Stimulated activated CD8-positive, alpha-beta memory T cell treated with anti-CD3 and anti-CD28 coated beads, Interleukin-15, amount 100 ng/mL, for 4 hours (primary cell): ENCODE measurements around the gene DOCK9.

Experiments
- DNase-seq, 2 donors: peaks; one replicate each; pipeline ENCODE4 v3.0.0-alpha.2; 2020; ENCODE audit warnings: low read depth in 2 of 2

DOCK9 gene

DNA sequence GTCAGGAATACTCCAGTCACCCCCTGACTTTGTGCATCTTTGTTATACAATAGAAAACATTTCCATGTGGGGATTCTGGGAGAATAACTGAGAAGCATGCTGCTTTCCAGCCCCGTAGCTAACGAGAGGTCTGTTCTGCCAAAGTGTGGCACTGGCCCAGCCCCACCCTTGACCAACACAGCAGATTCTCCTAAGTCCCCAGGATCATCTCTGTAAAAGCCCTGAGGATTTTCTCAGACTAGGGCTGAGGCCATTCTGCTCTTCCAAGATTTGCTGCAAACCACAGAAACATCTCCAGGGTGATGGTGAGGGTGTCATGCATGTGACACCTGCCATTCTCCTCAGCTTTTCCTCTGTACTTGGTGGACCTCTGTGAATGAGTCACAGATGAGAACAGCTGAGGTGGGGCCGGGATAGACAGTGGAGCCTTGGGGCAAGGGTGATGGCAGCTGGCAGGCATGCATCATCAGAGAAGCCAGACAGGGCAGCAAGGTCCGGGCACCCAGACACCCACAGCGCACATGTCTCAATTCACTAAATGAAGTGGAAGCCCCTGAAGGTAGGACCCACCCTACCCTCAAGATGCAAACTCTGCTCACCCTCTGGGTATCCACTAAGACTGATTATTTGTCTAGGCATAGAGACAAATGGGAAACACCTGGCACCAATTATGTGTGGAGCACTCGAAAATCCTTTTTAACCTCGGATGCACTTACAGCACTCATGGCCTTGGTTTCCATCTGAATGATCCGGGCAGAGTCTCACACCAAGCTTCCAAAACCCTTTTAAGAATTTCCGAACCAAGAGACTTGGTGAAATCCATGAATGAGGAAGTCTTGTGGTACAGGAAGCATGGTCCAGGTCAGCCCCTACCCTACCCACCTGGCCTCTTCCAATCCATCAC, 20.1 kb upstream of the DOCK9 start:
- no peak for DNase-seq

DNA sequence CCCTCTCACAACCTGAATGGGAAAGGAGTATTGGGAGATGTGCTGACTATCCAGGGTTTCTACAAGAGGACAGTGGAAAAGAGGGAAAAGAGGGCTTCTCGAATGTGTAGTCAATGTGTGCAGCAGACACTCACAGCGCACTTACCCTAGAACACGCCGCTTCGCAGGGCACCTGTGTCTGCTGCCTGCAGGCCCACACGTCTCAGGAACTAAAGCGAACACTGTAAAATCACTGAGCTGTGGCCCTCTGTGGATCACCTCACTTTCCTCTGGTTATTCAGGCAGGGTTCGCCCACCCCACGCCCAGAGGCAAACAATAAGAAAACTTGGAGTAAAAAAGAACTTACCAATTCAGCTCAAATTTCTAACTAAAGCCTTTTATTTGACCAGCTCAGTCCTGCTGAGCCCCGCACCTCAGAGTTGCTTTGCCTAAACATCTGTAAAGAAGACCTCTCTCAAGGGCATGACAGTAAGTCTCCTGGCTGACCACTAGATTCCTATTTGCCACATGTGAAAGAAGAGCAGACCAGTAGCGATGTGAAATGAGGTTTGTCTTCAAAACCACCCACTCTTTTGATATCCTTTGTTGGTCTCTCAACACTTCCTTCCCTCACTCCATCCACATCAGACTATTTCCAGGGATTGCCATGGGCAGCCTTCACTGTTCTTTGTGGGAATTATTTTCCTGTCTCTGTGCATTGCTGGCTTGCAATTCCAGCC, 19.3 kb upstream of the DOCK9 start:
- DNase-seq = no peak

DNA sequence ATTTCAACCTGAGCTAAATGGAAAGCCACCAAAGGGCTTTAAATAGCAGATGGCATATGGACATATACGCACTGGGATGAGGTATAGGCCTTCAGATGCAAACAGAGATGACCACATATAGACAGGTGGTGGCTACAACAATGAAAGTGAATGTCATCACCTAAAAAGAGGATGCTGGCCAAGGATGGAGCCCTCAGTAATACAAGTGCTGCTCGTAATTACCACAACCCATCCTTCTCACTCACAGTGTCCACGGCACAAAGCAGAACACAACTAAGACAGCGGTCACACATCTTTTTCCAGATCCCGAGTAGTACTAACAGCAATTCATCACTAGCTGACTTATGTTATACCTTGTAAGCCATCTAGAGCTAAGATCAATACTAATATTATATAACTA, 18.2 kb upstream of the DOCK9 start:
- DNase-seq = no peak

DNA sequence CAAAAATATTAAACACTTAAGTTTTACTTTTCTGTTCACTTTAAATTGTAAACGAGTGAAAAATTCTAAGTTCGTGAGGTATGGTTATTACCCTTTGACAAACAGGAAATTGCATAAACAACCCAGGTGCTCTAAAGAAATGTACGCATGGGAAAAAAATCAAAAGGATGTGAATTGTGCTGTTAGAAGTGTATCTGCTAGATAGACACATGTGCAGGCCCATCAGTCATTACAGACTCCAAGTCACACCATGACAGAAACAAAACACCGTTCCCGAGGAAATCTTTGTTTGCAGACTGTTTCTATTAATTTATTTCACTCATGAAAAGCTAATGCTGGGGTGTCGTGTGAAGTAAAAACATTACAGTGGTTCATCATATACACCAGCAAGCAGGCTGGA, 17.0 kb upstream of the DOCK9 start:
- no peak for DNase-seq

DNA sequence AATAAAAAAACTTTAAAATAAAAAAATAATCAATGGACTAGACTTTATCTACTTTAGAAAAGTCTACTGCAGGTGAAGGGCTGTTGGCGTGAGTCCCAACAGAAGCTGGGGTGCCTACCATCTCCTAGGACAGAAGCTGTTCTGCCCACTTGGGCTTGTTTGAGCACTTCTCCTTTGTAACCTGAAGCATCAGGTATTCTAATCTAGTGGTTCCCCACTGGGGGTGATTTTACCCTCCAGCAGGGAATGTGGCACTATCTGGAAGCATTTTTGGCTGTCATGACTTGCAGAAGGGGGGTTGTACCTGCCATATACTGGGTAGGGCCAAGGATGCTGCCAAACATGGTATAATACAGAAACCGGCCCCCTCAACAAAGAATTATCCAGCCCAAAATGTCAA, 16.2 kb upstream of the DOCK9 start:
- no peak for DNase-seq

DNA sequence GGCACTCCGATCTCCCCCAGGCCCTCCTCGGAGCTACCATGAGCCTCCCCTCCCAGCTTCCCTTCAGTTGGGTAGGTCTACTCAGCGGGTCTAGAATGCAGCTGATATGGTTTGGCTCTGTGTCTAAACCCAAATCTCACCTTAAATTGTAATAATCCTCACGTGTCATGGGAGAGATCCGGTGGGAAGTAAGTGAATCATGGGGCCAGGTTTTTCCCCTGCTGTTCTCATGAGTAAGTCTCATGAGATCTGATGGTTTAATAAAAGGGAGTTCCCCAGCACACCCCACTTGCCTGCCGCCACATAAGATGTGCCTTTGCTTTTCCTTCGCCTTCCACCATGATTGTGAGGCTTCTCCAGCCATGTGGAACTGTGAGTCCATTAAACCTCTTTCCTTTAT, 14.5 kb upstream of the DOCK9 start:
- DNase-seq = no peak

DNA sequence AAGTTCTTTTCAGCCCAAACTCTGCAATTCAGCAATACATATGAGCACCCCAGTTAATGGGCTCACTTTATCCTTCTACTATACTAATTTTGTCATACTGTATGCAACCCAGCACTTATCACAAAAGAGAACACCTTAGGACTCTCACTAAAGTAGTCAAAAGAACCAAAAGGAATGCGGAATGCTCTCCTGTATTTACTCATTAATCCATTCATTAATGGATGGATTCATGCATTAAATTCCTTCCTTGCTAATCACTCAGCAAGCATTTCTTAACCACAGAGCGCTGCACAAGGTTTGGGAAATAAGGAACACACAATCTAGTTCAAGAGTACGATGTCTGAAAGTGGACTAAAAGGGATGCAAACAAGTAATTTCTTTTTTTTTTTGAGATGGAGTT, 12.8 kb upstream of the DOCK9 start:
- DNase-seq = no peak

DNA sequence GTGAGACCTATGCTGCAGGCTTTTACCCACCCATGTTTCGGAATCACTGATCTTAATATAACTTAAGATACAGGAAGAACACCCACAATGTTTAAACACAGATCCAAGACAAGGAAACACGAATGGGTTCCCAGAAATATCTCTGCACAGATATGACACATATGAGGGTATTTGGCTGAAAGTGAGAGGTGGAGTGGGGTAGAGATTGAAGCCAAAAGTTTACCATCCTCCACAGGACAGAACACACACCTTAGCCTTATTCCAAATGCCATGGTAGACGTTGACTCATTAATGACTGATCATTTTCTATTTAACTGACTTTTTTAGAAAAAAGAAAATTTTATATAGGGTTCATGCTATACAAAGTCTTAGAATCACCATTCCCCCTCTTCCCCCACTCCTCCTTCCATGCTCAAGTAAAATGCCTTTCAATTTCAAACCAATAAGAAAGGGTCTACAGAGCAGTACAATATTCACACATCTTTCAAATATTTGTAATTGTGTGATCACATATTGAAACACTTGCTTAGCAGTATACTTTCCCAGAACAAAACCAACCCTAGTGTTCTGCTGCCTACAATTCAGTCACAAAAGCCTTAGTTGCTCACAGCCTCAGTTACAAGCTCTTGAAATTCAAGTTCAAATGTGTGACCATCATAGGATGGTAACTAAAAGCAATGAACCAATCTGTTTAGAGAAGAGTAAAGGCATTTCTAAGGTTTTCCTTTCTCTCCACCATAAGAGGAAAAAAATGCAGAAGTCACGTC, 11.8 kb upstream of the DOCK9 start:
- no peak for DNase-seq

DNA sequence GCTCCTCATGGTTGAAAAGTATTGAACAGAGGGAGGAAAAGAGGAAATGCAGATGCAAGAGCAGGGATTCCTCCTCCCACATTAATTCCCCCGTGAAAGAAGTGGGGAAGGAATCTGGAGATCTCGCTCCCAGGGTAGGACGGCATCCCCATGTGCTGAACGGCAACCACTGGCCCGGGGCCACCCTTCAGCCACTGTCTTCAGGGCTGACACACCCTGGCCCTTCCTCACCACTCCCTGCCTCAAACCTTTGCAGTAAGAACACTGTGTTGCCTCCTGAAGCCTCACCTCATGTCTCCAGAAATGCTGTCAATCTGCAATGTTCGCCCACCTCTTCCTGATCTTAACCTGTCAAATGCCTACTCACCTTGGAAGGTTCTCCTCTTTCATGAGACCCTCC, 10.9 kb upstream of the DOCK9 start:
- DNase-seq = no peak

DNA sequence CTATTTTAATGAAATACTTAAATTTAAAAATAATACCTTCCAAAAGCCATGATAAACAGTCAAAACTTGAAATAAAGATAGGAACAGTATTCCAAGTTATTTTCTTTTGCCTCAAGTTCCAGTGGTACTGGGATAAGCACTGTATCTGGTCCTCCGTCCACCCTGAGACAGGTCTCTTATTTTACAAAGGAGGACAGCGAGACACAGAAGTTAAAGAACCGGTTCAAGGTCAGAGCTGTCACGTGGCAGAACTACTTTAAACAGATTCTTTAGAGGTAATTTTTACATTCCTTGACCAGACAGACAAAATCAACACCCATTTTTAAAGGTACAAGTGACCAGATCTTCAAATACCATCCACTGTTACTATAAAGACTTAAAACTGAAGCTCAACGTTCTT, 10.4 kb upstream of the DOCK9 start:
- no peak for DNase-seq

DNA sequence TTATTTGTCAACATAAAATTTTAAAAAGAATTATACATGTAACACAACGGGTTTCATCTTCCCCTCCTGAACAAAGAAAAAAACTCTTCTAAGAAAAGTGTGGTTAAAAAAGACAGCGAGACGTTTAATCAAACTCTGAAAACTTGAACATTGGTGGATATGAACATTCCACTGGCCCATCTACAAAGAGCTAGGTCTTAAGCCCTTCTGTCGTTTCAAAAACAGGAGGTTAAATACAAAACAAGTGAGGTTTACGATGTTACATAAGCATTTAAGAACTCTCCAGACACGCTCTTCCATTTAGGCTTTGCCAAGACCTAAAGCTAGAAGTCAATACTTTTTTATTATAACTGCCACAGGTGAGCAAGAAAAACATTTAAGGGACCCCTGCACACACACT, 9.4 kb upstream of the DOCK9 start:
- DNase-seq = no peak

DNA sequence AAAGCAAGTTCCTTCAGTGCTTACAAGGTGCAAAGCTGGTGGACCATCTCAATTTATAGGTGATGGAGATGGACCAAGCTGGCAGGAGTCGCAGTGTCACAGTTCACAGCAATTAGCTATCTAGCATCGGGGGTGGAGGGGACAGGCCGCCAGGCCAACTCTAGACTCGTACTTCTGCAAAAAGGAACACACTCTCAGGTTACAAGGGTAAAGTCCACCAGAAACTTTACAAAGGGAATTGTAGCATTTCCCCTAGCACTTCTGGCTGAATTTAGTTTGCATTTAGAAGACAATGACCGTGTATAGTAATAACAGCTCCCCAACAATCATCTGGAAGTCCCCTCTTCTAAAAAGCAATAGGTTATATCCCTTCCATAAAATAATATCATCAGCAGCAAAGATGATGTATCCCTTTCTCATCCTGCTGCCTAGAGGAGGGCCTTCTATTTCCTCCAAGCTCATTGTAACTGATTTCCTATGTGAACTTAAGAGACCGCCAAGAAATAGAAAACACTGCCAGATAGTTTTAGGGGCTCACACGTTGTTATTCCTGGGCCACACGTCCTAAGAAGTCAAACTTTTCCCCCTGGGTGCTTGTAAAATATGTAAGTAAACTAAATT, 8.5 kb upstream of the DOCK9 start:
- DNase-seq = no peak

DNA sequence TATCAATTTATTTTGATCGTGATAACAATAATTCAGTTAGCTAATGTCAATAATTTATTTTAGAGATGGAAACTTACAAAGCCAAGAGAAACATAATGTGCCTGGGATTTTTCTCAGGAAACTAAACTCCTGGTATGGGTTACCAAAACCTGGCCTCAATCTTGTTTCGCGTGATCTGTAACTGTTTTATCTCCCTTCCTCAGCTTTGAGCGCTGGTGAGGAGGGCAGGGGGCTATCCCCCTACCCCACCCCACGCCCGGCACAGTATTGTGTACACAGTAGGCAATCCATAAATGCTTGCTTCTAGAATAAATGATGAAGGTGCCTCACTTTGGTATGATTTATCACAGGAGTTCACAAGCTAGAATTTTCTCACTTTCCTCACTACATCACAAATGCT, 7.7 kb upstream of the DOCK9 start:
- no peak for DNase-seq

DNA sequence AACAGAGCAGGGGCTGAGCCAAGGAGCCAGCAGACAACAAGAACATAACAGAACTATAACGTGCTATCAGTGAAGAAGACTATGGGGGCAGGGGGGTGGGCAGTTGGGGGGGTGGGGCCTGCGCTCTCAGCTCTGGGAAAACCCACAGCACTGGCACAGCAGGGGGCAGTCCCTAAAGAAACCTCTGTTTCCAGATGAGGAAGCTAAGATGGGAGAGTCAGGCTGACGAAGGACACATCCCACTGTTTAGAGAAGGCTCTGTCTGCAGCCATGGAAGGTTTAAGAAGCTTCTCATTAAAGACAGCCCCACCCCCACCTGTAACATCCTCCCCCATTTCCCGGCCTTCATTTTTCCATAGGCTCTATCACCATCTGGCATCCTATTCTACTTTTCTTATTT, 7.1 kb upstream of the DOCK9 start:
- DNase-seq = no peak

DNA sequence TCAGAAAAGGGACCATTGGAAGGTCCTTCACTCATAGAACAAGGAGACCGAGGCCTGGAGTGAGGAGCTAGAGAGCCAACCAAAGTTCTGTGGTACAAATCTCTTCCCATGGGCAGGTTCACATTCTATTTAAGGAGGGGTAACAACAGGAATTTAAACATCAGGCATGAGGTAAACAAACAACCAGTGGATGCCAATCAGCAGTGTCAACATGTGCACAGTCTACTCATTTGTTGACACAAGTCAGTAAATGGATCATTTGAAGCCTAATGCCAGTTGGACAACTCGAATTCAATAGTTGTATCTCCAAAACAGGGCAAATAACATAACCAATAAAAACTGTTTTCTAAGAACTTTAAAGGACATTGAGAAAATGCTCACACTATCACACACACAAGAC, 6.3 kb upstream of the DOCK9 start:
- DNase-seq = no peak

DNA sequence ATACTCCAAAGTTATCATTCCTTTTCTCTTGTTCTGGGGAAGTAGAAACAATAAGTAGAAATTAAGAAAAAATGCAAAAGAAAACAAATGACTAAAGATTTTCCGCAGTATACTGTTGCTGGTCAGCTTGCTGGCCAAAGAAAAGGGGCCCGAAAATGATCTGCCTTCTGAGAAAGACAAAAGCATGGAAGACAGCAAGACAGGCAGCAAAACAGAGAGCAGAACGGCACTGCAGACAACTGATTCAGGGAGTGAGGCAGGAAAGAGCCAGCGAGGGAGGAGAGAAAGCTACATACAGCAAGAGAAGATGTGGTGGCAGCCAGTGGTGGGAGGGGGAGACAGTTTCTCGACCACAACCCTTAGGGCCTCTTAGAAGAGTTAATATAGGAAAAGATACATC, 5.3 kb upstream of the DOCK9 start:
- DNase-seq = no peak

DNA sequence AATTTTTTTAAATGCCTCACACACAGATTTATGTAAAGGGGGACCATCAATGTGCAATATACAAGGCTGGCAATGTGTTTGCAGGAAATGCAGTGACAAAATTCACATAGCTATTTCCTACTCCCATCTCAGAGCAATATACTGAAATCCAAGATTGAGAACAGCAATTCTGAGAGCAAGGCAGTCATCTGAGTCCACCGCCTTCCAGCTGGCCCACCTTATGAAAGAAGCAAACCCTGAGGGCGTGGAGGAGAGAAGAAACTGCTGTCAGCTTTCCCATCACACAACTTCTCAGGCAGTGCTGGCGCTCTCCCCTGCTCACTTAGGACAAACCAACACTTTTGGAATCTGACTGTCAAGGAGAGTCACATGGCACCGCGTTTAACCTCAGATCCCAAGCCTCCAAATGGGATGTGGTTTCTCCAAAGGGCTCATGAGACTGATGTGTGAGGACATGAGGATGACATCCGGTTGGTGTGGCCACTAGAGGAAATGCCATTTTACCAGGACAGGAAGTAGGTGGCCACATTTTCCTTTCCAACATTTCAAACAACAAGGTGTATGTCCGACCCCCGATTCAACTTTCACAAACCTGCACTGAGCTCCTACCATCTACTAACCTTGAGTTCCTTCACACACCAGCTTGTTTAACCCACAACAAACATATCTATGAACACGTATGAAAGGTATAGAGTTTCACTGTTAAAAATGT, 3.7 kb upstream of the DOCK9 start:
- DNase-seq = no peak

DNA sequence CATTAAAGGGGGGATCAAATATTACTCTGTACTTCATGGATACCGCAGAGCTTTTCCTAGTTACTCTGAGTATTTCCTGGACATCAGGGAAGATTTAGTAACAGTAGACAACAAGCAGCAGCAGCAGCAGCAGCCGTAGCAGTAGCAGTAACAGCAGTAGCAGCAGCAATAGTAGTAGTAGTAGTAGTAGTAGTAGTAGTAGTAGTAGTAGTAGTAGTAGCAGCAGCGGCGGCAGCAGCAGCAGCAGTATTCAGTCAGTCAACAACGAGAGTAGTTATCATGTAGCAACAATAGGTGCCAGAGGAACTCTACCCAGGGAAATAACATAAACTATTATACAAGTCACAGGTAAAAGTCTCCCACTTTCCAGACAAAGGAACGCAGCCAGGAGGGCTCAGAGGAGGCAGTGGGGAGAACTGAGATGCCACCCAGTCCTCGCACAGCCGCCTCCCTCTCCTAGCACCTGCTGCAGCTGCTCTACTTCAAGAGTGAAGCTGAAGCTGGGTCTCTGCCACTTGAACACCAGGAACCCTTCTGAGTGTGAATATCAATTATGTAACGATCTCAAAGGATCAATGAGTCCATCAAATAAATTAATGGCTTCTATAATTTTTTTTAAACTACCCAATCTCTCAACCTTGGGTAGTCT, 1.3 kb upstream of the DOCK9 start:
- DNase-seq = no peak

DNA sequence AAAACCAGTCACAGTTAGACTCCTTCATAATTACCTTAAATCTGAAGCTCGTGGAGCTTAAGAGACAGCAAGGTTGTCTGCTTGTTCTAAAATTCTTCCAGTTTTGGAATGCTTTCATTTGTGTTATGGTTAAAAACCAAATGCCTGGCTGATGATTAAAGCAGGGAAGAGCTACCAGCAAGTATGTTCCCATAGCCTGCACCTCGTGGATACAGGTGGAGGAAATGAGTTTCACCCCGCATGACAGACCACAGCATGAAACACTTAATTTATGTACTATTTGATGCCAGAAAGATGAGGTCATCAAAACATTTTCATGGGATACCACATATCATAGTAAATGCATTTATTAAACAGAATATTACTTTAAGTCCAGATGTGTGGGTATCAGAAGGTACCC, 416 bp upstream of the DOCK9 start:
- DNase-seq = no peak

DNA sequence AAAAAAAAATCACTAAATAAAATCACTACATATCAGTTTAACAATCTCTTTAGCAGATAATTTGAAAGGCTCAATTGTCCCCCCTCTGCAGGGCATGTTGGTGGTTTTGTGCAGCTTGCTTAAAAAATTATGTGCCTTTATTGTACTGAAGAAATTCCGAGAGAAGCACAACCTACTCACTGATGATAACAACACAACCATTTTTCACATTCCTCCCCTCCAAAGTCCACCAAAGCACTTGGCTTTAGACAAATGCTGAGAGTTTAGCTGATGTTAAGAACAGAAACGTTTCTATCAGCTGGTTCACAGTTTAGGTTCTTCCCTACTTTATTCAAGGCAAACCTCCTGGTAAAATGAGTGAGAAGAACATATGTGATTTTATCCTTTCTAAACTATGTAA, 923 bp downstream of the DOCK9 start:
- DNase-seq = no peak

DNA sequence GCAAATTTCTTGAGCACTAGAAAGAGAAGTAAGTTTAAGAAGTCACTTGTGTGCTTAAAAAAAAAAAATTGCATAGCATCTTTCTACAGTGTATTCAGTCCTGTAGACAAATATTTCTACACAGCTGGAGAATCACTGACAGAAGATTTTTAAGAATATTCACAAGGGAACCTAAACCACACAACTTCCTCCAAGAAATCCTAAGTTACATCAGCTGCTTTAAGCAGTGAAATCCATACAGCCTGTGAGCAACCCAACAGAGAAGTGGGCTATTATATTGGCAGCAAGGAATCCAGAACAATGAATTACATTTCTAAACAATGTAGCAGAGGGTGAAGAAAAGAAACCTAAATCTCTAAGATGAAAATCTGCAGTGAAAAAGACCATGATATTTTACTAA, 1.5 kb downstream of the DOCK9 start:
- no peak for DNase-seq
